C4-2B (cell line): ENCODE measurements around the gene HERC2.

Source experiments
- ZFX ChIP-seq: fragments of 450-650 bp; IDR thresholded peaks from 2 replicates; pipeline ENCODE4 v1.6.1; 2017
- TF ChIP-seq, protein P1 (sequence below): fragments of 450-650 bp; conservative IDR thresholded peaks from 2 replicates; pipeline ENCODE4 v1.5.1; 2017; ENCODE audit warnings: mild to moderate bottlenecking

DNA sequence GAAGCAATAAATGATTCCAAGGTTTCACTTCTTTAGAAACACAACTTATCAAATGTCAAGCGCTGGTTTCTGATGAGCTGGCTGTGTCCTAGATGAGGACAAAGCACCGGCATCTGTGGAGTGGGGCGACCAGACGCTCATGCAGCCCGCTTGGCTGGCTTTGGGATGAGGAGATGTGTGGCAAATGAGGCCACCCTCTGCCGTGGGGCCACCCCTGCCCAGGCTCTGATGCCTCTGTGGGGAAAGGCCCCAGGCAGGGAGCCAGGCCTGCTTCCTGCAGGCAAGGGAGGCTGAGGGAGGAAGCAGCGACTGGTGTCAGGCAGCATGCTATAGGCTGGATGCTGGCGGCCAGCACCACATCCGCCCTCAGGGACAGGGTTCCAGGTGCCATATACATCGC is 102.9 kb downstream of the HERC2 start:
- TF ChIP-seq, protein P1, sequence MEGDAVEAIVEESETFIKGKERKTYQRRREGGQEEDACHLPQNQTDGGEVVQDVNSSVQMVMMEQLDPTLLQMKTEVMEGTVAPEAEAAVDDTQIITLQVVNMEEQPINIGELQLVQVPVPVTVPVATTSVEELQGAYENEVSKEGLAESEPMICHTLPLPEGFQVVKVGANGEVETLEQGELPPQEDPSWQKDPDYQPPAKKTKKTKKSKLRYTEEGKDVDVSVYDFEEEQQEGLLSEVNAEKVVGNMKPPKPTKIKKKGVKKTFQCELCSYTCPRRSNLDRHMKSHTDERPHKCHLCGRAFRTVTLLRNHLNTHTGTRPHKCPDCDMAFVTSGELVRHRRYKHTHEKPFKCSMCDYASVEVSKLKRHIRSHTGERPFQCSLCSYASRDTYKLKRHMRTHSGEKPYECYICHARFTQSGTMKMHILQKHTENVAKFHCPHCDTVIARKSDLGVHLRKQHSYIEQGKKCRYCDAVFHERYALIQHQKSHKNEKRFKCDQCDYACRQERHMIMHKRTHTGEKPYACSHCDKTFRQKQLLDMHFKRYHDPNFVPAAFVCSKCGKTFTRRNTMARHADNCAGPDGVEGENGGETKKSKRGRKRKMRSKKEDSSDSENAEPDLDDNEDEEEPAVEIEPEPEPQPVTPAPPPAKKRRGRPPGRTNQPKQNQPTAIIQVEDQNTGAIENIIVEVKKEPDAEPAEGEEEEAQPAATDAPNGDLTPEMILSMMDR, result no peak
- no peak for TF ChIP-seq ZFX
